T-helper 2 cell treated with Interferon-gamma antibody and Interleukin-4, amounts not matched to agents 5 μg/mL and 100 μg/mL, for 36 hours (primary cell): ENCODE data around the gene STRAP.
"Not testable (repeated sequence)": the region's sequence is repeated elsewhere in the genome, so short reads cannot be mapped to it uniquely, and the experiment has no call there.

Source experiments
- DNase-seq: peaks from one replicate; pipeline ENCODE4 v3.0.0; 2021; ENCODE audit warnings: low spot score
- H3K27ac Mint-ChIP-seq: one replicate; pipeline ENCODE4 v1.8.0; 2021; ENCODE audit warnings: mild to moderate bottlenecking, mixed read lengths
- H3K27me3 Mint-ChIP-seq: one replicate; pipeline ENCODE4 v1.8.0; 2021; ENCODE audit warnings: low read depth, mixed read lengths
- H3K36me3 Mint-ChIP-seq: one replicate; pipeline ENCODE4 v1.8.0; 2021; ENCODE audit warnings: low read depth, mixed read lengths
- H3K4me1 Mint-ChIP-seq: one replicate; pipeline ENCODE4 v1.8.0; 2021; ENCODE audit warnings: low read depth, mixed read lengths
- H3K4me3 Mint-ChIP-seq: one replicate; pipeline ENCODE4 v1.8.0; 2022; ENCODE audit warnings: mild to moderate bottlenecking, moderate library complexity, mixed read lengths
- H3K9me3 Mint-ChIP-seq: one replicate; pipeline ENCODE4 v1.8.0; 2021; ENCODE audit warnings: mixed read lengths

The STRAP gene

GRCh38 chr12:15886372-15887042 is 4.3 kb downstream of the STRAP start:
- no peak overlapping the region for H3K27ac Mint-ChIP-seq
- no peak for DNase-seq
- peaks cover 40% of the 10 kb centered on the region for H3K36me3 Mint-ChIP-seq
- H3K4me3 Mint-ChIP-seq: no peak overlapping the region
- H3K4me1 Mint-ChIP-seq: peaks cover 45% of the 10 kb centered on the region
- H3K27me3 Mint-ChIP-seq: no peaks in the 10 kb centered on the region
- no peaks in the 10 kb centered on the region for H3K9me3 Mint-ChIP-seq

- Mint-ChIP-seq H3K27ac (no peak overlapping the region), H3K4me3 (no peak overlapping the region), H3K36me3 (peaks cover 42% of the 10 kb centered on the region), H3K27me3 (no peaks in the 10 kb centered on the region), H3K9me3 (no peaks in the 10 kb centered on the region), H3K4me1 (peaks cover 42% of the 10 kb centered on the region)
- no peak for DNase-seq
Observed at GRCh38 chr12:15887043-15887817, 5.0 kb downstream of the STRAP start.

GRCh38 chr12:15892645-15893259 is 10.6 kb downstream of the STRAP start:
- peaks cover 14% of the 10 kb centered on the region for H3K4me1 Mint-ChIP-seq
- H3K36me3 Mint-ChIP-seq: peaks cover 33% of the 10 kb centered on the region
- no peak for DNase-seq
- no peaks in the 10 kb centered on the region for H3K27me3 Mint-ChIP-seq
- no peaks in the 10 kb centered on the region for H3K9me3 Mint-ChIP-seq
- H3K4me3 Mint-ChIP-seq: no peak overlapping the region
- no peak overlapping the region for H3K27ac Mint-ChIP-seq

- H3K27ac Mint-ChIP-seq: no peak overlapping the region
- no peak overlapping the region for H3K4me3 Mint-ChIP-seq
- no peaks in the 10 kb centered on the region for H3K27me3 Mint-ChIP-seq
- H3K9me3 Mint-ChIP-seq: no peaks in the 10 kb centered on the region
- peaks cover 12% of the 10 kb centered on the region for H3K4me1 Mint-ChIP-seq
- DNase-seq: no peak
- peaks cover 36% of the 10 kb centered on the region for H3K36me3 Mint-ChIP-seq
Observed at GRCh38 chr12:15893260-15893659, 11.1 kb downstream of the STRAP start.

- H3K36me3 Mint-ChIP-seq: peaks cover 45% of the 10 kb centered on the region
- no peaks in the 10 kb centered on the region for H3K27me3 Mint-ChIP-seq
- no peak overlapping the region for H3K27ac Mint-ChIP-seq
- no peak for DNase-seq
- no peak overlapping the region for H3K4me3 Mint-ChIP-seq
- H3K9me3 Mint-ChIP-seq: no peaks in the 10 kb centered on the region
- peaks cover 11% of the 10 kb centered on the region for H3K4me1 Mint-ChIP-seq
Observed at GRCh38 chr12:15896867-15897266, 14.7 kb downstream of the STRAP start.

- Mint-ChIP-seq H3K4me3 (no peak overlapping the region), H3K4me1 (peaks cover 10% of the 10 kb centered on the region), H3K27me3 (no peaks in the 10 kb centered on the region), H3K27ac (no peak overlapping the region), H3K9me3 (no peaks in the 10 kb centered on the region), H3K36me3 (peaks cover 48% of the 10 kb centered on the region)
- DNase-seq: no peak
Observed at GRCh38 chr12:15897433-15897832, 15.2 kb downstream of the STRAP start.

GRCh38 chr12:15899282-15899870 is 17.2 kb downstream of the STRAP start:
- Mint-ChIP-seq H3K36me3 (peaks cover 53% of the 10 kb centered on the region), H3K27ac (peak overlapping the region; percentile 42)

GRCh38 chr12:15904378-15904920 is 22.3 kb downstream of the STRAP start:
- DNase-seq: no peak
- Mint-ChIP-seq H3K27ac (no peak overlapping the region), H3K4me1 (peaks cover under 1% of the 10 kb centered on the region), H3K27me3 (no peaks in the 10 kb centered on the region), H3K4me3 (no peak overlapping the region), H3K36me3 (peaks cover 34% of the 10 kb centered on the region), H3K9me3 (no peaks in the 10 kb centered on the region)

More at GRCh38 chr12:15899282-15899870, 17.2 kb downstream of the STRAP start:
- peaks cover 10% of the 10 kb centered on the region for H3K4me1 Mint-ChIP-seq
- H3K4me3 Mint-ChIP-seq: no peak overlapping the region
- no peaks in the 10 kb centered on the region for H3K9me3 Mint-ChIP-seq
- no peak for DNase-seq
- H3K27me3 Mint-ChIP-seq: no peaks in the 10 kb centered on the region

- Mint-ChIP-seq H3K4me3 (peak overlapping the region; percentile 81), H3K4me1 (peaks cover 15% of the 10 kb centered on the region), H3K36me3 (peaks cover 1% of the 10 kb centered on the region), H3K9me3 (no peaks in the 10 kb centered on the region), H3K27ac (peak overlapping the region; percentile 59), H3K27me3 (no peaks in the 10 kb centered on the region)
- DNase-seq: no peak
Observed at GRCh38 chr12:15910468-15910863, 28.3 kb downstream of the STRAP start.

- H3K4me1 Mint-ChIP-seq: peaks cover 15% of the 10 kb centered on the region
- no peaks in the 10 kb centered on the region for H3K9me3 Mint-ChIP-seq
Observed at GRCh38 chr12:15910864-15911721, 28.9 kb downstream of the STRAP start, which contains the start of gene DERA. TSS of gene DERA (plus strand) at chr12:15911332. CDS start at chr12:15911384, 52 bp downstream.

GRCh38 chr12:15911931-15912330 is 29.7 kb downstream of the STRAP start:
- H3K9me3 Mint-ChIP-seq, DNase-seq, H3K36me3 Mint-ChIP-seq, H3K27me3 Mint-ChIP-seq: not testable (repeated sequence)
- peak overlapping the region; percentile 93 for H3K4me3 Mint-ChIP-seq
- peak overlapping the region; percentile 91 for H3K27ac Mint-ChIP-seq
- H3K4me1 Mint-ChIP-seq: peaks cover 15% of the 10 kb centered on the region

More at GRCh38 chr12:15910864-15911721, 28.9 kb downstream of the STRAP start, which contains the start of gene DERA:
- Mint-ChIP-seq H3K27me3 (no peaks in the 10 kb centered on the region), H3K36me3 (peaks cover 1% of the 10 kb centered on the region), H3K4me3 (peak within 1 kb of the TSS; percentile 93), H3K27ac (peak within 1 kb of the TSS; percentile 91)
- peak; percentile 64 for DNase-seq

GRCh38 chr12:15914131-15914530 is 31.9 kb downstream of the STRAP start:
- H3K27ac Mint-ChIP-seq: not testable (repeated sequence)
- H3K4me1 Mint-ChIP-seq: peaks cover 15% of the 10 kb centered on the region

GRCh38 chr12:15918066-15918465 is 35.9 kb downstream of the STRAP start:
- Mint-ChIP-seq H3K4me1 (no peaks in the 10 kb centered on the region), H3K36me3 (no peaks in the 10 kb centered on the region), H3K27me3 (no peaks in the 10 kb centered on the region), H3K4me3 (no peak overlapping the region), H3K9me3 (no peaks in the 10 kb centered on the region), H3K27ac (no peak overlapping the region)
- DNase-seq: no peak

More at GRCh38 chr12:15914131-15914530, 31.9 kb downstream of the STRAP start:
- H3K27me3 Mint-ChIP-seq, DNase-seq, H3K4me3 Mint-ChIP-seq, H3K9me3 Mint-ChIP-seq, H3K36me3 Mint-ChIP-seq: not testable (repeated sequence)
